SK-N-SH (cell line): Measurements from ENCODE around the gene CELSR1. TPM values are rescaled to one million over a fixed set of nuclear protein-coding genes. Genes with fewer than 3 reads are reported as not detected.

Experiments
- CTCF ChIA-PET: fragments of 300-600, 350-600 bp; formaldehyde crosslinking; extraction: SDS; loops from one replicate; lab custom pipeline; 2021; lab: Yijun Ruan, JAX
- POLR2A ChIA-PET: fragments of 350-600 bp; sonication (Branson Sonifier 250); formaldehyde crosslinking; extraction: SDS; loops from one replicate; lab custom pipeline; 2020; ENCODE audit warnings: antibody characterized with exemption, inconsistent platforms; lab: Yijun Ruan, JAX
- DNase-seq: peaks from one replicate; pipeline ENCODE4 v3.0.0; 2012
- H2AFZ ChIP-seq: fragments of 200-600 bp; sonication (generic); 2 replicates; pipeline ENCODE4 v1.8.1; 2016; ENCODE audit warnings: antibody characterized with exemption, mild to moderate bottlenecking, low read depth
- H3F3A ChIP-seq: fragments of 200-600 bp; sonication (generic); replicated peaks from 2 replicates; pipeline ENCODE3; 2016; ENCODE audit warnings: antibody characterized with exemption, mild to moderate bottlenecking; ENCODE audit not compliant: insufficient read depth
- H3K27ac ChIP-seq, 2 experiments: fragments of 200-500 bp in 1 of 2; fragments of 200-600 bp in 1 of 2; sonication (Bioruptor generic) in 1 of 2; sonication (generic), shearing (Covaris generic) in 1 of 2; 2 replicates each; pipeline versions ENCODE4 v1.5.1 to v1.6.1; 2014 to 2016; ENCODE audit warnings: low read depth in 2 of 2, inconsistent platforms in 1 of 2, low read length in 1 of 2, mild to moderate bottlenecking in 1 of 2, mixed read lengths in 1 of 2
- H3K27me3 ChIP-seq: fragments of 200-600 bp; sonication (generic), shearing (Covaris generic); 2 replicates; pipeline ENCODE4 v1.6.1; 2016; ENCODE audit warnings: mixed run types; ENCODE audit not compliant: insufficient read depth
- H3K36me3 ChIP-seq, 2 experiments: fragments of 200-500 bp in 1 of 2; fragments of 200-600 bp in 1 of 2; sonication (Bioruptor generic) in 1 of 2; sonication (generic) in 1 of 2; replicated peaks in 1 of 2; 2 replicates each; pipeline versions ENCODE3 to v1.5.1; 2014 to 2016; ENCODE audit warnings: low read length in 1 of 2, mild to moderate bottlenecking in 1 of 2; ENCODE audit not compliant: insufficient read depth in 2 of 2, control insufficient read depth in 1 of 2
- H3K4me1 ChIP-seq, 2 experiments: fragments of 200-500 bp in 1 of 2; fragments of 200-600 bp in 1 of 2; sonication (Bioruptor generic) in 1 of 2; sonication (generic), shearing (Covaris generic) in 1 of 2; 2 replicates each; pipeline versions ENCODE4 v1.5.1 to v1.6.1; 2014 to 2016; ENCODE audit warnings: low read depth in 1 of 2, low read length in 1 of 2, mixed run types in 1 of 2; ENCODE audit not compliant: insufficient read depth in 2 of 2, control insufficient read depth in 1 of 2
- H3K4me2 ChIP-seq: fragments of 200-600 bp; sonication (generic), shearing (Covaris generic); 2 replicates; pipeline ENCODE4 v1.6.1; 2017; ENCODE audit warnings: mixed run types
- H3K4me3 ChIP-seq, 2 experiments: fragments of 200-500 bp in 1 of 2; fragments of 200-600 bp in 1 of 2; sonication (Bioruptor generic) in 1 of 2; sonication (generic), shearing (Covaris generic) in 1 of 2; 2 replicates each; pipeline versions ENCODE4 v1.5.1 to v1.8.1; 2014 to 2016; ENCODE audit warnings: low read depth in 2 of 2, inconsistent platforms in 1 of 2, low read length in 1 of 2, mild to moderate bottlenecking in 1 of 2, mixed read lengths in 1 of 2, moderate library complexity in 1 of 2
- H3K79me2 ChIP-seq: fragments of 200-600 bp; sonication (generic); 2 replicates; pipeline ENCODE4 v1.8.1; 2017; ENCODE audit warnings: mild to moderate bottlenecking; ENCODE audit not compliant: insufficient read depth
- H3K9ac ChIP-seq: fragments of 200-600 bp; sonication (generic); 2 replicates; pipeline ENCODE4 v1.6.1; 2017; ENCODE audit warnings: mixed run types
- H3K9me2 ChIP-seq: fragments of 200-600 bp; sonication (generic); 2 replicates; pipeline ENCODE4 v1.6.1; 2017; ENCODE audit warnings: mixed run types
- H3K9me3 ChIP-seq: fragments of 200-600 bp; sonication (generic); 2 replicates; pipeline ENCODE4 v1.6.1; 2017; ENCODE audit warnings: mixed run types, mild to moderate bottlenecking, moderate library complexity
- H4K20me1 ChIP-seq: fragments of 200-600 bp; sonication (generic); 2 replicates; pipeline ENCODE4 v1.6.1; 2017; ENCODE audit warnings: mild to moderate bottlenecking, mixed run types; ENCODE audit not compliant: insufficient read depth
- CHD2 ChIP-seq: fragments of 150-350 bp; IDR thresholded peaks from 2 replicates; pipeline ENCODE4 v1.6.1; 2018; ENCODE audit warnings: low read length; ENCODE audit not compliant: partially characterized antibody
- FOXJ3 ChIP-seq: sonication (generic); formaldehyde crosslinking; IDR thresholded peaks from 2 replicates; pipeline ENCODE4 v1.5.1; 2020; ENCODE audit warnings: mild to moderate bottlenecking, missing genetic modification reagents
- MAX ChIP-seq: IDR thresholded peaks from 2 replicates; pipeline ENCODE4 v1.4.0; 2012; ENCODE audit warnings: low read depth
- PBX3 ChIP-seq: IDR thresholded peaks from 2 replicates; pipeline ENCODE4; 2012
- RAD21 ChIP-seq: IDR thresholded peaks from 2 replicates; pipeline ENCODE4 v1.6.1; 2012; ENCODE audit warnings: mild to moderate bottlenecking, low read length
- SMC3 ChIP-seq: IDR thresholded peaks from 2 replicates; pipeline ENCODE4 v1.6.1; 2012; ENCODE audit warnings: low read depth, low read length, improper control_type of control experiment
- YY1 ChIP-seq: IDR thresholded peaks from 2 replicates; pipeline ENCODE4 v1.4.0; 2012; ENCODE audit warnings: low read depth, mild to moderate bottlenecking
- ZBTB33 ChIP-seq: IDR thresholded peaks from 2 replicates; pipeline ENCODE4 v1.4.0; 2012; ENCODE audit warnings: low read depth, borderline replicate concordance
- WGBS: methylation state at CpG from one replicate; pipeline ENCODE4 v1.1.6; 2017; ENCODE audit warnings: low lambda C conversion rate; 5-methylcytosine and 5-hydroxymethylcytosine counted together
- polyA plus RNA-seq, 3 experiments: library from polyadenylated mRNA; depleted of rRNA; stranded (reverse); fragments of >200 nt; gene quantifications; 2 replicates each; pipeline ENCODE4 v1.2.3, GENCODE V29; 2012

Gene CELSR1
- polyA plus RNA-seq, 1 of the 3 experiments (the other 2 are of a cell fraction): 5.0 TPM

GRCh38 chr22:46380069-46380468 is 157.4 kb downstream of the CELSR1 start:
- no peak overlapping the region for H3K27ac ChIP-seq
- ChIA-PET CTCF (interaction anchor here (3.0 to 3.4 kb wide), 2 partner anchors 13 to 162 kb away, joined by 12 read pairs; no protein-coding TSS in a partner anchor), POLR2A (no interaction called here)
- no peaks in the 10 kb centered on the region for H3K27me3 ChIP-seq
- H3K79me2 ChIP-seq: no peaks in the 10 kb centered on the region
- H3K9ac ChIP-seq: no peak overlapping the region
- no peak for TF ChIP-seq MAX
- TF ChIP-seq RAD21: no peak
- no peak for TF ChIP-seq SMC3
- no peak for TF ChIP-seq PBX3
- no peak for TF ChIP-seq ZBTB33
- no peak for TF ChIP-seq YY1
- TF ChIP-seq CHD2: no peak
- H3K36me3 ChIP-seq: peaks cover 0 to 5% of the 10 kb centered on the region in 2 experiments
- no peak for DNase-seq
- no peaks in the 10 kb centered on the region for H3F3A ChIP-seq
- H3K4me3 ChIP-seq: no peak overlapping the region
- H3K4me1 ChIP-seq: no peaks in the 10 kb centered on the region
- WGBS: 88% methylated on average over 19 of the region's 19 CpGs
- H3K4me2 ChIP-seq: no peak overlapping the region
- H3K9me3 ChIP-seq: no peaks in the 10 kb centered on the region; the same call in 1 of the 2 replicates
- H4K20me1 ChIP-seq: no peaks in the 10 kb centered on the region
- H2AFZ ChIP-seq: no peak overlapping the region
- H3K9me2 ChIP-seq: no peaks in the 10 kb centered on the region

- Histone ChIP-seq H3K9me3 (no peaks in the 10 kb centered on the region; the same call in 1 of the 2 replicates), H2AFZ (no peak overlapping the region), H3K4me1 (no peaks in the 10 kb centered on the region), H3K79me2 (no peaks in the 10 kb centered on the region), H3K36me3 (peaks cover 0 to 5% of the 10 kb centered on the region in 2 experiments), H3K4me2 (no peak overlapping the region), H3F3A (no peaks in the 10 kb centered on the region), H3K9me2 (no peaks in the 10 kb centered on the region), H3K27me3 (no peaks in the 10 kb centered on the region), H3K4me3 (no peak overlapping the region), H3K9ac (no peak overlapping the region)
- WGBS: 64% methylated on average over 27 of the region's 29 CpGs
- CTCF ChIA-PET: interaction anchor here (3.0 to 3.4 kb wide), 2 partner anchors 12 to 163 kb away, joined by 12 read pairs; no protein-coding TSS in a partner anchor
- DNase-seq: no peak
- POLR2A ChIA-PET: no interaction called here
- TF ChIP-seq FOXJ3 (no peak), MAX (no peak), ZBTB33 (no peak)
- TF ChIP-seq, all 33 proteins: peak for 0
- Histone ChIP-seq H3K27ac (no peak overlapping the region), H4K20me1 (no peaks in the 10 kb centered on the region)
Measured at GRCh38 chr22:46379066-46379930, 158.1 kb downstream of the CELSR1 start.
